Neural cell (in vitro differentiated cells): Measurements from ENCODE around the gene VPS37B. TPM values are rescaled to one million over a fixed set of nuclear protein-coding genes. Genes with fewer than 3 reads are reported as not detected.

Source experiments
- H2AFZ ChIP-seq: fragments of 200-600, 300-800 bp; sonication (generic), shearing (Covaris generic); 2 replicates; pipeline ENCODE4 v1.6.0; 2014; ENCODE audit warnings: low read depth, mild to moderate bottlenecking, antibody characterized with exemption, low read length, moderate library complexity
- H3F3A ChIP-seq: fragments of 200-600 bp; shearing (Covaris generic); 2 replicates; pipeline ENCODE4 v1.6.1; 2016; ENCODE audit warnings: mild to moderate bottlenecking, moderate library complexity, mixed read lengths, antibody characterized with exemption, low read length; ENCODE audit not compliant: insufficient read depth, poor library complexity, severe bottlenecking
- H3K27ac ChIP-seq: fragments of 200-600, 300-800 bp; sonication (generic), shearing (Covaris generic); 2 replicates; pipeline ENCODE4 v1.5.1; 2014; ENCODE audit warnings: mild to moderate bottlenecking, low read length, moderate library complexity
- H3K27me3 ChIP-seq: fragments of 300-800, 200-600 bp; sonication (generic), shearing (Covaris generic); 2 replicates; pipeline ENCODE4 v1.6.0; 2014; ENCODE audit warnings: mild to moderate bottlenecking, low read depth, low read length, moderate library complexity; ENCODE audit not compliant: insufficient read depth
- H3K36me3 ChIP-seq: fragments of 300-800, 200-600 bp; sonication (generic), shearing (Covaris generic); 2 replicates; pipeline ENCODE4 v1.5.1; 2014; ENCODE audit warnings: mild to moderate bottlenecking, antibody characterized with exemption, low read length, moderate library complexity; ENCODE audit not compliant: insufficient read depth
- H3K4me2 ChIP-seq: fragments of 300-800, 200-600 bp; sonication (generic), shearing (Covaris generic); 2 replicates; pipeline ENCODE4 v1.6.0; 2014; ENCODE audit warnings: mild to moderate bottlenecking, low read length
- H3K4me3 ChIP-seq: fragments of 300-800, 200-600 bp; sonication (generic), shearing (Covaris generic); 2 replicates; pipeline ENCODE4 v1.5.1; 2014; ENCODE audit warnings: mild to moderate bottlenecking, low read length, moderate library complexity
- H3K79me2 ChIP-seq: fragments of 200-600 bp; shearing (Covaris generic); replicated peaks from 2 replicates; pipeline ENCODE4 v1.6.0; 2014; ENCODE audit warnings: mild to moderate bottlenecking, low read length, moderate library complexity; ENCODE audit not compliant: insufficient read depth
- H3K9ac ChIP-seq: fragments of 300-800, 200-600 bp; sonication (generic), shearing (Covaris generic); 2 replicates; pipeline ENCODE4 v1.6.1; 2016; ENCODE audit warnings: mild to moderate bottlenecking, low read length, mixed read lengths
- H3K9me2 ChIP-seq: fragments of 200-600 bp; shearing (Covaris generic); 2 replicates; pipeline ENCODE4 v1.6.1; 2016; ENCODE audit warnings: mild to moderate bottlenecking, low read length, mixed read lengths; ENCODE audit not compliant: insufficient read depth
- H3K9me3 ChIP-seq: fragments of 200-600, 300-800 bp; sonication (generic), shearing (Covaris generic); 2 replicates; pipeline ENCODE4 v1.6.1; 2016; ENCODE audit warnings: mild to moderate bottlenecking, mixed run types, low read length, moderate library complexity, mixed read lengths
- H4K20me1 ChIP-seq: fragments of 200-600 bp; shearing (Covaris generic); 2 replicates; pipeline ENCODE4 v1.6.1; 2016; ENCODE audit warnings: mild to moderate bottlenecking, mixed run types; ENCODE audit not compliant: insufficient read depth
- EP300 ChIP-seq: fragments of 450-650 bp; conservative IDR thresholded peaks from 2 replicates; pipeline ENCODE4 v1.6.1; 2014; ENCODE audit warnings: antibody characterized with exemption, mild to moderate bottlenecking, moderate library complexity; ENCODE audit not compliant: poor library complexity, severe bottlenecking
- EZH2 ChIP-seq: fragments of 200-600, 300-800 bp; shearing (Covaris generic), sonication (generic); IDR thresholded peaks from 2 replicates; pipeline ENCODE4 v1.6.1; 2014; ENCODE audit warnings: antibody characterized with exemption, low read length, borderline replicate concordance, mild to moderate bottlenecking; ENCODE audit not compliant: insufficient read depth, poor library complexity, severe bottlenecking
- MXI1 ChIP-seq: fragments of 450-650 bp; conservative IDR thresholded peaks from 2 replicates; pipeline ENCODE4 v1.6.1; 2014; ENCODE audit warnings: antibody characterized with exemption, mild to moderate bottlenecking; ENCODE audit not compliant: poor library complexity, severe bottlenecking
- POLR2AphosphoS5 ChIP-seq: IDR thresholded peaks from 2 replicates; pipeline ENCODE4 v1.6.1; 2012
- RAD21 ChIP-seq: fragments of 450-650 bp; conservative IDR thresholded peaks from 2 replicates; pipeline ENCODE4 v1.6.1; 2014; ENCODE audit warnings: antibody characterized with exemption, mild to moderate bottlenecking, moderate library complexity
- SMC3 ChIP-seq: fragments of 450-650 bp; conservative IDR thresholded peaks from 2 replicates; pipeline ENCODE4 v1.6.1; 2014; ENCODE audit warnings: antibody characterized with exemption, mild to moderate bottlenecking, moderate library complexity; ENCODE audit not compliant: poor library complexity
- TAF1 ChIP-seq: IDR thresholded peaks from 2 replicates; pipeline ENCODE4 v1.6.1; 2012; ENCODE audit warnings: low read depth
- polyA plus RNA-seq: library from polyadenylated mRNA; depleted of rRNA; stranded (reverse); fragments of >200 nt; gene quantifications from 2 replicates; pipeline ENCODE4 v1.2.3, GENCODE V29; 2014
- TF ChIP-seq, protein P1 (sequence below): fragments of 450-650 bp; IDR thresholded peaks from 2 replicates; pipeline ENCODE4 v1.5.1; 2014; ENCODE audit warnings: antibody characterized with exemption, mild to moderate bottlenecking, moderate library complexity; ENCODE audit not compliant: poor library complexity, severe bottlenecking
- TF ChIP-seq, protein P2 (sequence below): IDR thresholded peaks from 2 replicates; pipeline ENCODE4 v1.6.1; 2012; ENCODE audit warnings: borderline replicate concordance

Gene VPS37B
- polyA plus RNA-seq, 1 donor from 2014 or later = 30.2 TPM

DNA sequence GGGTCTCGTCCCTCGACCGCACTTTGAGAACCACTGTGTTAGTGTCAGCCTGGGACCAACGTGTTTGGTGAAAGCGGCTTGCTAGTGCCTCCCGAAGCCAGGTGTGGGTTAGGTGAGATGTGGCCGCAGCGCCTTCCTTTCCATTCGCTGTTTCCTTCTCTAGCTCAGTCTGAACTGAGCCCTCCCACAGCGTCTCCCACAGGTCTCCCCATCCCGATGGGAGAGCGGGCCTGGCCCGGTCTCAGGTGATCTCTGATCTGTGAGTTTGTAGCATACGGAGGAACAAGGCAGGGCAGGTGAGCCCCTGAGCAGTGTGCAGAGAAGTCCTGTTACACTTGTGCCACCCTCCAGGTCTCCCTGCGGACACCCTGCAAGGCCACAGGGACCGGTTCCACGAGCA lies 41.4 kb downstream of the VPS37B start:
- no peak overlapping the region for H3K27ac ChIP-seq
- no peak for TF ChIP-seq RAD21

DNA sequence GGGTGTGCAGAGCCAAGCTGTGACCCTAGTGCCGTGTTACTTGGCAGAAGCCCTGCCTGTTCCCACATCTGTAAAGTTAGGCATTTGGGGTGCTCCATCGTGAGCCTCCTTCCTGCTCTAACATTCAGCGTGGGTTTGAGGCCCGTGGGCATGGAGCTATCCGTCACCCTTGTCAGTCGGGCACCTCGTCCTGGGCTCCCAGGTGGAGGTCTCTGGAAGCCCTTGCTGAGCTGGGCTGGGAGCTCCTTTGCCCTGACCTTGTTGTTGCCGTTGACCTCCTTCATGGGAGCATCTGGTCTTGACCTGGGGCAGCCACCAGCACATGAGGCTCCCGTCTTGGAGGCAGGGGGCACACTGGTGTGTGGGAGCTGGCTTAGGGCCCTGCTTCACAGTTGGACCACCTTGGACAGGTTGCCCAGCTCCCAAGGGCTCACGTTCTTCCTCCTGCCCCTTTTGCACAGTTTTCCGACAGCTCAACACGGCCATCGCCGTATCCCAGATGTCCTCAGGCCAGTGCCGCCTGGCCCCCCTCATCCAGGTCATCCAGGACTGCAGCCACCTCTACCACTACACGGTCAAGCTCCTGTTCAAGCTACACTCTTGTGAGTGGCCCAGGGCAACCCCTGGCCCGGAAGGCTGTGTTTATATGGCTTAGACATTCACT lies 42.2 kb downstream of the VPS37B start:
- H3K36me3 ChIP-seq = no peaks in the 10 kb centered on the region
- H3K4me2 ChIP-seq = no peak overlapping the region
- no peak overlapping the region for H3K4me3 ChIP-seq
- TF ChIP-seq, protein P1, sequence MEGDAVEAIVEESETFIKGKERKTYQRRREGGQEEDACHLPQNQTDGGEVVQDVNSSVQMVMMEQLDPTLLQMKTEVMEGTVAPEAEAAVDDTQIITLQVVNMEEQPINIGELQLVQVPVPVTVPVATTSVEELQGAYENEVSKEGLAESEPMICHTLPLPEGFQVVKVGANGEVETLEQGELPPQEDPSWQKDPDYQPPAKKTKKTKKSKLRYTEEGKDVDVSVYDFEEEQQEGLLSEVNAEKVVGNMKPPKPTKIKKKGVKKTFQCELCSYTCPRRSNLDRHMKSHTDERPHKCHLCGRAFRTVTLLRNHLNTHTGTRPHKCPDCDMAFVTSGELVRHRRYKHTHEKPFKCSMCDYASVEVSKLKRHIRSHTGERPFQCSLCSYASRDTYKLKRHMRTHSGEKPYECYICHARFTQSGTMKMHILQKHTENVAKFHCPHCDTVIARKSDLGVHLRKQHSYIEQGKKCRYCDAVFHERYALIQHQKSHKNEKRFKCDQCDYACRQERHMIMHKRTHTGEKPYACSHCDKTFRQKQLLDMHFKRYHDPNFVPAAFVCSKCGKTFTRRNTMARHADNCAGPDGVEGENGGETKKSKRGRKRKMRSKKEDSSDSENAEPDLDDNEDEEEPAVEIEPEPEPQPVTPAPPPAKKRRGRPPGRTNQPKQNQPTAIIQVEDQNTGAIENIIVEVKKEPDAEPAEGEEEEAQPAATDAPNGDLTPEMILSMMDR = no peak
- TF ChIP-seq, protein P2, sequence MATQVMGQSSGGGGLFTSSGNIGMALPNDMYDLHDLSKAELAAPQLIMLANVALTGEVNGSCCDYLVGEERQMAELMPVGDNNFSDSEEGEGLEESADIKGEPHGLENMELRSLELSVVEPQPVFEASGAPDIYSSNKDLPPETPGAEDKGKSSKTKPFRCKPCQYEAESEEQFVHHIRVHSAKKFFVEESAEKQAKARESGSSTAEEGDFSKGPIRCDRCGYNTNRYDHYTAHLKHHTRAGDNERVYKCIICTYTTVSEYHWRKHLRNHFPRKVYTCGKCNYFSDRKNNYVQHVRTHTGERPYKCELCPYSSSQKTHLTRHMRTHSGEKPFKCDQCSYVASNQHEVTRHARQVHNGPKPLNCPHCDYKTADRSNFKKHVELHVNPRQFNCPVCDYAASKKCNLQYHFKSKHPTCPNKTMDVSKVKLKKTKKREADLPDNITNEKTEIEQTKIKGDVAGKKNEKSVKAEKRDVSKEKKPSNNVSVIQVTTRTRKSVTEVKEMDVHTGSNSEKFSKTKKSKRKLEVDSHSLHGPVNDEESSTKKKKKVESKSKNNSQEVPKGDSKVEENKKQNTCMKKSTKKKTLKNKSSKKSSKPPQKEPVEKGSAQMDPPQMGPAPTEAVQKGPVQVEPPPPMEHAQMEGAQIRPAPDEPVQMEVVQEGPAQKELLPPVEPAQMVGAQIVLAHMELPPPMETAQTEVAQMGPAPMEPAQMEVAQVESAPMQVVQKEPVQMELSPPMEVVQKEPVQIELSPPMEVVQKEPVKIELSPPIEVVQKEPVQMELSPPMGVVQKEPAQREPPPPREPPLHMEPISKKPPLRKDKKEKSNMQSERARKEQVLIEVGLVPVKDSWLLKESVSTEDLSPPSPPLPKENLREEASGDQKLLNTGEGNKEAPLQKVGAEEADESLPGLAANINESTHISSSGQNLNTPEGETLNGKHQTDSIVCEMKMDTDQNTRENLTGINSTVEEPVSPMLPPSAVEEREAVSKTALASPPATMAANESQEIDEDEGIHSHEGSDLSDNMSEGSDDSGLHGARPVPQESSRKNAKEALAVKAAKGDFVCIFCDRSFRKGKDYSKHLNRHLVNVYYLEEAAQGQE = no peak
- no peak for TF ChIP-seq MXI1
- TF ChIP-seq EP300 = no peak
- TF ChIP-seq RAD21 = no peak
- TF ChIP-seq TAF1 = no peak
- no peak for TF ChIP-seq EZH2
- TF ChIP-seq SMC3 = no peak
- TF ChIP-seq POLR2AphosphoS5 = no peak
- no peak overlapping the region for H2AFZ ChIP-seq
- no peaks in the 10 kb centered on the region for H3F3A ChIP-seq
- no peaks in the 10 kb centered on the region for H3K27me3 ChIP-seq
- H3K79me2 ChIP-seq = no peaks in the 10 kb centered on the region
- H3K9me3 ChIP-seq = no peaks in the 10 kb centered on the region
- H3K9ac ChIP-seq = no peak overlapping the region
- no peak overlapping the region for H3K27ac ChIP-seq
- no peaks in the 10 kb centered on the region for H4K20me1 ChIP-seq
- H3K9me2 ChIP-seq = no peaks in the 10 kb centered on the region

More for the DNA sequence above, 41.4 kb downstream of the VPS37B start:
- no peaks in the 10 kb centered on the region for H3K9me2 ChIP-seq
- no peaks in the 10 kb centered on the region for H3K27me3 ChIP-seq
- no peaks in the 10 kb centered on the region for H3K9me3 ChIP-seq
- no peak overlapping the region for H3K4me3 ChIP-seq
- no peak overlapping the region for H3K9ac ChIP-seq
- H4K20me1 ChIP-seq = no peaks in the 10 kb centered on the region
- no peaks in the 10 kb centered on the region for H3F3A ChIP-seq
- no peak overlapping the region for H3K4me2 ChIP-seq
- no peaks in the 10 kb centered on the region for H3K79me2 ChIP-seq
- no peaks in the 10 kb centered on the region for H3K36me3 ChIP-seq
- no peak overlapping the region for H2AFZ ChIP-seq
